Natural killer cell treated with Interleukin-12 subunit alpha and Interleukin-12 subunit beta and Interleukin-15 and Interleukin-18, amount 100 ng/mL, for 72 hours (primary cell): Measurements from ENCODE around the gene ADGRL3. TPM values are rescaled to one million over a fixed set of nuclear protein-coding genes. Genes with fewer than 3 reads are reported as not detected.

Experiments used
- ATAC-seq, 2 donors: fragments of 150-1000 bp; cut with Tn5 transposase in 1 of 2; sonication (Bioruptor Pico), chemical (Tn5 transposase) in 1 of 2; 2 replicates each; pipeline ENCODE4 v1.10.0; 2021
- DNase-seq: peaks from one replicate; pipeline ENCODE4 v3.0.0; 2022; ENCODE audit warnings: low spot score
- H3K27ac Mint-ChIP-seq, 2 donors: 1 replicate in 1 of 2; 2 replicates in 1 of 2; pipeline ENCODE4 v1.8.0; 2022; ENCODE audit warnings: mixed read lengths in 2 of 2, mild to moderate bottlenecking in 1 of 2, moderate library complexity in 1 of 2
- H3K27me3 Mint-ChIP-seq, 2 donors: 1 replicate in 1 of 2; 2 replicates in 1 of 2; pipeline ENCODE4 v1.8.0; 2022; ENCODE audit warnings: mixed read lengths in 2 of 2
- H3K36me3 Mint-ChIP-seq: one replicate; pipeline ENCODE4 v1.8.0; 2022; ENCODE audit warnings: mixed read lengths
- H3K4me1 Mint-ChIP-seq, 2 donors: 1 replicate in 1 of 2; 2 replicates in 1 of 2; pipeline ENCODE4 v1.8.0; 2022; ENCODE audit warnings: low read depth in 2 of 2, mixed read lengths in 2 of 2, mild to moderate bottlenecking in 1 of 2
- H3K4me3 Mint-ChIP-seq: one replicate; pipeline ENCODE4 v1.8.0; 2022; ENCODE audit warnings: mixed read lengths
- H3K9me3 Mint-ChIP-seq: 2 replicates; pipeline ENCODE4 v1.8.0; 2022; ENCODE audit warnings: mixed read lengths
- total RNA-seq, 2 donors: library from RNA; stranded (reverse); gene quantifications; one replicate each; pipeline ENCODE4 v1.2.3, GENCODE V29; 2022

Gene ADGRL3
- total RNA-seq, 2 donors from 2014 or later: not detected

GRCh38 chr4:62028745-62029144 lies 828.6 kb downstream of the ADGRL3 start:
- Mint-ChIP-seq H3K27ac (no peak overlapping the region), H3K27me3 (no peaks in the 10 kb centered on the region), H3K4me3 (no peak overlapping the region), H3K36me3 (no peaks in the 10 kb centered on the region), H3K4me1 (no peaks in the 10 kb centered on the region), H3K9me3 (peaks cover 8% of the 10 kb centered on the region)
- ATAC-seq (no peak), DNase-seq (no peak)

GRCh38 chr4:62030958-62031357 lies 830.8 kb downstream of the ADGRL3 start:
- Mint-ChIP-seq H3K9me3 (peaks cover 8% of the 10 kb centered on the region), H3K4me3 (no peak overlapping the region), H3K27ac (no peak overlapping the region), H3K4me1 (no peaks in the 10 kb centered on the region), H3K27me3 (no peaks in the 10 kb centered on the region), H3K36me3 (no peaks in the 10 kb centered on the region)
- ATAC-seq (no peak), DNase-seq (no peak)

GRCh38 chr4:62037571-62037970 lies 837.4 kb downstream of the ADGRL3 start:
- no peak overlapping the region for H3K27ac Mint-ChIP-seq
- no peak for ATAC-seq
- DNase-seq: no peak
- H3K9me3 Mint-ChIP-seq: peaks cover 20% of the 10 kb centered on the region
- H3K4me3 Mint-ChIP-seq: no peak overlapping the region
- H3K36me3 Mint-ChIP-seq: no peaks in the 10 kb centered on the region
- H3K4me1 Mint-ChIP-seq: no peaks in the 10 kb centered on the region
- no peaks in the 10 kb centered on the region for H3K27me3 Mint-ChIP-seq

GRCh38 chr4:62051332-62051731 lies 851.2 kb downstream of the ADGRL3 start:
- H3K4me3 Mint-ChIP-seq: no peak overlapping the region
- no peaks in the 10 kb centered on the region for H3K27me3 Mint-ChIP-seq
- H3K4me1 Mint-ChIP-seq: no peaks in the 10 kb centered on the region
- ATAC-seq (no peak), DNase-seq (no peak)
- H3K36me3 Mint-ChIP-seq: no peaks in the 10 kb centered on the region
- no peaks in the 10 kb centered on the region for H3K9me3 Mint-ChIP-seq
- no peak overlapping the region for H3K27ac Mint-ChIP-seq

- H3K27ac Mint-ChIP-seq: no peak overlapping the region
- H3K27me3 Mint-ChIP-seq: no peaks in the 10 kb centered on the region
- H3K36me3 Mint-ChIP-seq: no peaks in the 10 kb centered on the region
- no peaks in the 10 kb centered on the region for H3K4me1 Mint-ChIP-seq
- peaks cover 5% of the 10 kb centered on the region for H3K9me3 Mint-ChIP-seq
- ATAC-seq (no peak), DNase-seq (no peak)
- H3K4me3 Mint-ChIP-seq: no peak overlapping the region
Observed at GRCh38 chr4:62053974-62054373, 853.8 kb downstream of the ADGRL3 start.

GRCh38 chr4:62057031-62057430 lies 856.9 kb downstream of the ADGRL3 start:
- H3K36me3 Mint-ChIP-seq: no peaks in the 10 kb centered on the region
- H3K4me3 Mint-ChIP-seq: no peak overlapping the region
- no peak overlapping the region for H3K27ac Mint-ChIP-seq
- ATAC-seq: no peak
- no peaks in the 10 kb centered on the region for H3K4me1 Mint-ChIP-seq
- no peak for DNase-seq
- H3K9me3 Mint-ChIP-seq: peaks cover 10% of the 10 kb centered on the region
- no peaks in the 10 kb centered on the region for H3K27me3 Mint-ChIP-seq

GRCh38 chr4:62058571-62058970 lies 858.4 kb downstream of the ADGRL3 start:
- no peak for ATAC-seq
- Mint-ChIP-seq H3K36me3 (no peaks in the 10 kb centered on the region), H3K4me3 (no peak overlapping the region), H3K9me3 (peaks cover 10% of the 10 kb centered on the region), H3K27me3 (no peaks in the 10 kb centered on the region), H3K4me1 (no peaks in the 10 kb centered on the region), H3K27ac (no peak overlapping the region)
- no peak for DNase-seq

GRCh38 chr4:62070291-62070852 lies 870.2 kb downstream of the ADGRL3 start:
- DNase-seq (no peak), ATAC-seq (no peak)
- H3K27me3 Mint-ChIP-seq: no peaks in the 10 kb centered on the region
- H3K4me3 Mint-ChIP-seq: no peak overlapping the region
- no peaks in the 10 kb centered on the region for H3K4me1 Mint-ChIP-seq
- no peaks in the 10 kb centered on the region for H3K36me3 Mint-ChIP-seq
- H3K9me3 Mint-ChIP-seq: no peaks in the 10 kb centered on the region
- no peak overlapping the region for H3K27ac Mint-ChIP-seq

- no peaks in the 10 kb centered on the region for H3K9me3 Mint-ChIP-seq
- no peak for DNase-seq
- H3K27ac Mint-ChIP-seq: no peak overlapping the region
- H3K27me3 Mint-ChIP-seq: no peaks in the 10 kb centered on the region
- H3K4me1 Mint-ChIP-seq: no peaks in the 10 kb centered on the region
- H3K36me3 Mint-ChIP-seq: no peaks in the 10 kb centered on the region
- ATAC-seq: no peak
- H3K4me3 Mint-ChIP-seq: no peak overlapping the region
Observed at GRCh38 chr4:62075089-62075488, 875.0 kb downstream of the ADGRL3 start.

GRCh38 chr4:62075521-62075920 lies 875.4 kb downstream of the ADGRL3 start:
- Mint-ChIP-seq H3K4me3 (no peak overlapping the region), H3K27me3 (no peaks in the 10 kb centered on the region), H3K9me3 (no peaks in the 10 kb centered on the region), H3K36me3 (no peaks in the 10 kb centered on the region), H3K27ac (no peak overlapping the region), H3K4me1 (no peaks in the 10 kb centered on the region)
- ATAC-seq (no peak), DNase-seq (no peak)

GRCh38 chr4:62077406-62077805 lies 877.3 kb downstream of the ADGRL3 start:
- Mint-ChIP-seq H3K4me3 (no peak overlapping the region), H3K27ac (no peak overlapping the region), H3K27me3 (no peaks in the 10 kb centered on the region), H3K4me1 (no peaks in the 10 kb centered on the region), H3K36me3 (no peaks in the 10 kb centered on the region), H3K9me3 (no peaks in the 10 kb centered on the region)
- ATAC-seq: no peak
- DNase-seq: no peak

- no peak overlapping the region for H3K4me3 Mint-ChIP-seq
- no peaks in the 10 kb centered on the region for H3K27me3 Mint-ChIP-seq
- no peaks in the 10 kb centered on the region for H3K36me3 Mint-ChIP-seq
- peaks cover 6% of the 10 kb centered on the region for H3K9me3 Mint-ChIP-seq
- no peak overlapping the region for H3K27ac Mint-ChIP-seq
- ATAC-seq: no peak
- DNase-seq: no peak
- H3K4me1 Mint-ChIP-seq: no peaks in the 10 kb centered on the region
Observed at GRCh38 chr4:62080431-62080830, 880.3 kb downstream of the ADGRL3 start.

GRCh38 chr4:62087706-62088105 lies 887.6 kb downstream of the ADGRL3 start:
- DNase-seq (no peak), ATAC-seq (no peak)
- no peak overlapping the region for H3K4me3 Mint-ChIP-seq
- peaks cover 8% of the 10 kb centered on the region for H3K36me3 Mint-ChIP-seq
- no peaks in the 10 kb centered on the region for H3K27me3 Mint-ChIP-seq
- H3K27ac Mint-ChIP-seq: no peak overlapping the region
- H3K4me1 Mint-ChIP-seq: no peaks in the 10 kb centered on the region
- H3K9me3 Mint-ChIP-seq: peaks cover 25% of the 10 kb centered on the region

GRCh38 chr4:62093735-62094134 lies 893.6 kb downstream of the ADGRL3 start:
- peaks cover 13% of the 10 kb centered on the region for H3K36me3 Mint-ChIP-seq
- no peak overlapping the region for H3K4me3 Mint-ChIP-seq
- DNase-seq: no peak
- H3K4me1 Mint-ChIP-seq: no peaks in the 10 kb centered on the region
- no peak overlapping the region for H3K27ac Mint-ChIP-seq
- H3K27me3 Mint-ChIP-seq: no peaks in the 10 kb centered on the region
- peaks cover 24% of the 10 kb centered on the region for H3K9me3 Mint-ChIP-seq
- no peak for ATAC-seq

GRCh38 chr4:62096881-62097280 lies 896.8 kb downstream of the ADGRL3 start:
- ATAC-seq: no peak
- Mint-ChIP-seq H3K27ac (no peak overlapping the region), H3K36me3 (peaks cover 12% of the 10 kb centered on the region), H3K4me1 (no peaks in the 10 kb centered on the region), H3K9me3 (peaks cover 9% of the 10 kb centered on the region), H3K27me3 (no peaks in the 10 kb centered on the region), H3K4me3 (no peak overlapping the region)
- no peak for DNase-seq
